Activated CD8-positive, alpha-beta memory T cell treated with anti-CD3 and anti-CD28 coated beads, Interleukin-2, amount 10 ng/mL, durations not matched to agents 7 days and 5 days (primary cell): ENCODE results near the gene PHYKPL. TPM values are rescaled to one million over a fixed set of nuclear protein-coding genes. Genes with fewer than 3 reads are reported as not detected.
"Not testable (repeated sequence)": the region's sequence is repeated elsewhere in the genome, so short reads cannot be mapped to it uniquely, and the experiment has no call there.

Source experiments
- ATAC-seq: fragments of 150-1000 bp; cut with Tn5 transposase; one replicate; pipeline ENCODE4 v1.10.0; 2021; ENCODE audit warnings: moderate library complexity
- CTCF ChIA-PET: fragments of 350-600 bp; sonication (Branson Sonifier 250); formaldehyde crosslinking; loops from one replicate; lab custom pipeline; 2021; ENCODE audit warnings: antibody characterized with exemption; lab: Charles Lee
- DNase-seq: peaks from one replicate; pipeline ENCODE4 v3.0.0-alpha.2; 2020
- H3K27ac Mint-ChIP-seq: one replicate; pipeline ENCODE4 v1.8.0; 2021; ENCODE audit warnings: mild to moderate bottlenecking, mixed read lengths
- H3K27me3 Mint-ChIP-seq: one replicate; pipeline ENCODE4 v1.8.0; 2021; ENCODE audit warnings: mixed read lengths
- H3K36me3 Mint-ChIP-seq: one replicate; pipeline ENCODE4 v1.8.0; 2021; ENCODE audit warnings: mild to moderate bottlenecking, mixed read lengths
- H3K4me1 Mint-ChIP-seq: one replicate; pipeline ENCODE4 v1.8.0; 2021; ENCODE audit warnings: mixed read lengths
- H3K4me3 Mint-ChIP-seq: one replicate; pipeline ENCODE4 v1.8.0; 2021; ENCODE audit warnings: mild to moderate bottlenecking, moderate library complexity, mixed read lengths
- H3K9me3 Mint-ChIP-seq: one replicate; pipeline ENCODE4 v1.8.0; 2022; ENCODE audit warnings: low read depth, mixed read lengths
- total RNA-seq, 2 experiments: library from RNA; stranded (reverse); gene quantifications; one replicate each; pipeline ENCODE4 v1.2.3, GENCODE V29; 2021

PHYKPL gene
- total RNA-seq, 2 experiments from 2014 or later = 117 to 120 TPM

GRCh38 chr5:178234750-178235587, 2.4 kb upstream of the PHYKPL start:
- CTCF ChIA-PET = interaction anchor here (0.6 to 4.3 kb wide), 27 partner anchors 9 to 1315 kb away, joined by 3 to 44 read pairs (median 4); partner anchors contain the start of genes HNRNPAB and RUFY1
- Mint-ChIP-seq H3K36me3 (peaks cover 18% of the 10 kb centered on the region), H3K9me3 (no peaks in the 10 kb centered on the region), H3K4me1 (peaks cover 82% of the 10 kb centered on the region), H3K27ac (peak overlapping the region; percentile 74), H3K4me3 (no peak overlapping the region), H3K27me3 (no peaks in the 10 kb centered on the region)
- DNase-seq (peak; percentile 90), ATAC-seq (peak; percentile 17)

DNA sequence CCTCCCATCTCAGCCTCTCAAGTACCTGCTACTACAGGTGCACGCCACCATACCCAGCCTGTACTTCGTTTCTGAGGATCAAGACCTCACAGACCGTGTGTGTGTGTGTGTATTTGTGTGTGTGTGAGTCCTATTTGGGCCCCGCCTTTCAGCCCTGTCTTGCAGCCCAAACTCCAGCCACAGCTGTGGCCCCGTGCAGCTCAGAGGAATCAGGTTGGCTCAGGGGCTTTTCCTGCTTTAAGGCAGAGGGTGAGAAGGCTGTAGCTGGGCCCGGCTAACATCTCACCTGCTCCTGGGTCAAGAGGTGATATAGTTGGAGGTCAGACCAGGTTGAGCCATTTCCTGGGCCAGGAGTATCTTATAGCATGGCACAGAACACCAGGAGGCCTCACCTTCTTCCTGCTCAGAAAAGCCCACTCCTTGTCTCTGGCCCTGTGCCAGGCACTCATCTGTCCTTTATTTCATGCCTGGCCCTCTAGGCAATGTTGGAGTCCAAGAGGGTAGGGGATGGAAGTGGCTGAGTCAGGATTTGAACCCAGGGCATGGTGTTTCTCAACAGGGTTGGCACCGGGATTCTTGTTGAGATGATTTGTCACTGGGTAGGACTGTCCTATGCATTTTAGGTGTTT, 1.6 kb upstream of the PHYKPL start:
- Mint-ChIP-seq H3K27me3 (no peaks in the 10 kb centered on the region), H3K27ac (peak overlapping the region; percentile 36), H3K4me1 (peaks cover 84% of the 10 kb centered on the region), H3K9me3 (no peaks in the 10 kb centered on the region), H3K36me3 (peaks cover 25% of the 10 kb centered on the region), H3K4me3 (no peak overlapping the region)
- CTCF ChIA-PET = interaction anchor here (0.6 to 4.3 kb wide), 25 partner anchors 8 to 1260 kb away, joined by 3 to 44 read pairs (median 4); partner anchors contain the start of gene HNRNPAB
- DNase-seq (no peak), ATAC-seq (no peak)

DNA sequence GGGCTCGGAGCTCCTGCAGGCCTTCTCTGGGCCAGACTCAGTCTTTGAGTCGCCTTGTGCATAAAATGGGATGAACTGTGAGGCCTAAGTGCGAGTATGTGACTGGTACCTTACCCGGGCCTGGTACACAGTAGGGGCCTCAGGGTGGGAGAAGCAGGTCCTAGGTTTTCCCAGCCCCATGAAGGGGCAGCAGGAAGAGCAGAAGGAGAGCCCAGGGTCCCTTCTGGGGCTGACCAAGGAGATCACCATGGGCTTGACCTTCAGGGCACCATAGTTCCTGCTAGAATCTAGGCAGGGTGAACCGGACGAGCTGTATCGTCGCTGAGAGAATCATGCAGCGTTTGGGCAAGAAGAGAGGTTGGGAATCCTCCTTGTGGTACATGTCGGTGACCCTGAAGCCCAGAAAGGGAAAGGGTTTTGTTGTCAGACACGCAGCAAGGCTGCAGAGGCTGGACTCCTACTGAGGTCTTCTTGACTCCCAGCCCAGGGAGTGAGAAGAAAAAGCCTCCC, 373 bp upstream of the PHYKPL start:
- CTCF ChIA-PET = interaction anchor here (1.1 to 1.7 kb wide), 2 partner anchors 19 to 21 kb away, joined by 3 to 4 read pairs; no protein-coding TSS in a partner anchor
- DNase-seq (no peak), ATAC-seq (no peak)
- peaks cover 36% of the 10 kb centered on the region for H3K36me3 Mint-ChIP-seq
- no peaks in the 10 kb centered on the region for H3K27me3 Mint-ChIP-seq
- H3K4me3 Mint-ChIP-seq = peak overlapping the region; percentile 64
- peaks cover 80% of the 10 kb centered on the region for H3K4me1 Mint-ChIP-seq
- no peaks in the 10 kb centered on the region for H3K9me3 Mint-ChIP-seq
- peak overlapping the region; percentile 85 for H3K27ac Mint-ChIP-seq

- Mint-ChIP-seq H3K4me3 (peak overlapping the region; percentile 76), H3K27me3 (no peaks in the 10 kb centered on the region), H3K27ac (peak overlapping the region; percentile 73), H3K4me1 (peaks cover 77% of the 10 kb centered on the region), H3K36me3 (peaks cover 49% of the 10 kb centered on the region), H3K9me3 (no peaks in the 10 kb centered on the region)
- CTCF ChIA-PET = interaction anchor here (1.0 to 2.4 kb wide), 6 partner anchors 17 to 320 kb away, joined by 3 to 8 read pairs (median 3); partner anchors contain the start of gene HNRNPAB
- no peak for DNase-seq
- ATAC-seq = no peak
Observed at GRCh38 chr5:178231539-178232123, 971 bp downstream of the PHYKPL start.

DNA sequence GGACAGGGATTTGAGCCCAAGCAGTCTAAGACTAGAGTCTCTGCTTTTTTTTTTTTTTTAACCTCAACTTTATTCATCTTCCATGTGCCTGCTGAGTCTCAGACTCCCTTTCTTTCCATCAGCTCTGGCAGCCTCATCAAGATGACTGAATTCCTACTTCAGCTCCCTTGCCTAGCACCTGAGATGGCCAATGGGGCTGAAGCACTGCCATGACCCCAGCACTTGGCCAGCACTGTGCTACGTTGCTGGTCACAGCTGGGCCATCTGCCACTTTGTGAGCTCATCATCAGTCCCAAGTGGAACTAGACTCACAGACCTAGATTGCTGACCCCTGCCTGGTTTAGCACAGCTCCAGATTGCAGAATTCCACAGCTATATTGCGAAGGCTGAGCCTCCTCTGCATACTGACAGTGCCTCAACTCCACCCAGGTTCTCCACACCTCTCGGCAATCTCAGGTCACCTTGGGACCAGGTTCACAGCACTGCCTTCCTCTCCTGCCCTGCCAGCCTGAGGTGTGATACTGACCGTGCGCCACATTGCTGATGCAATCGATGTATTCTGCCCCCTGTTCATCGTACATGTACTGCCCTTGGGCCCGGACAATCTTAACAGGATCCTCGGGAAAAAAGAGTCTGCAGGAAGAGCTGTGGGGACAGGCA, 1.6 kb downstream of the PHYKPL start:
- H3K4me1 Mint-ChIP-seq = peaks cover 73% of the 10 kb centered on the region
- peak overlapping the region; percentile 73 for H3K27ac Mint-ChIP-seq
- DNase-seq (no peak), ATAC-seq (no peak)
- peaks cover 52% of the 10 kb centered on the region for H3K36me3 Mint-ChIP-seq
- CTCF ChIA-PET = interaction anchor here (0.7 to 2.4 kb wide), 7 partner anchors 17 to 321 kb away, joined by 3 to 8 read pairs (median 3); partner anchors contain the start of gene HNRNPAB
- H3K27me3 Mint-ChIP-seq = no peaks in the 10 kb centered on the region
- H3K9me3 Mint-ChIP-seq = no peaks in the 10 kb centered on the region
- H3K4me3 Mint-ChIP-seq = peak overlapping the region; percentile 76

GRCh38 chr5:178229861-178230260, 2.7 kb downstream of the PHYKPL start:
- H3K27ac Mint-ChIP-seq = peak overlapping the region; percentile 21
- no peaks in the 10 kb centered on the region for H3K9me3 Mint-ChIP-seq
- no peaks in the 10 kb centered on the region for H3K27me3 Mint-ChIP-seq
- H3K4me1 Mint-ChIP-seq = peaks cover 62% of the 10 kb centered on the region
- ATAC-seq = no peak
- H3K4me3 Mint-ChIP-seq = peak overlapping the region; percentile 15
- CTCF ChIA-PET = interaction anchor here (2.4 kb wide), 1 partner anchor 26 kb away, joined by 8 read pairs; the partner anchor contains the start of gene HNRNPAB
- peaks cover 56% of the 10 kb centered on the region for H3K36me3 Mint-ChIP-seq
- DNase-seq = no peak

DNA sequence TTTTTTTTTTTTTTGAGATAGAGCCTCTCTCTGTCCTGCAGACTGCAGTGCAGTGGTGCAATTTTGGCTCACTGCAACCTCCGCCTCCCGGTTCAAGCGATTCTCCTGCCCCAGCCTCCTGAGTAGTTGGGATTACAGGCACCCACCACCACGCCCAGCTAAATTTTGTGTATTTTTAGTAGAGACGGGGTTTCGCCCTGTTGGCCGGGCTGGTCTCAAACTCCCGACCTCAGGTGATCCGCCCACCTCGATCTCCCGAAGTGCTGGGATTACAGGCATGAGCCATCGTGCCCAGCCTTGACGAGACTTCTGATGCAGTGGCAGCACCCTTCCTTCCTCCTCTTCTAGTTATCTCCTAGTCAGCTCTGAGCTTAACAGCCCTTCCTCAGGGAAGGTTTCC, 3.5 kb downstream of the PHYKPL start:
- Mint-ChIP-seq H3K36me3 (peaks cover 58% of the 10 kb centered on the region), H3K4me1 (peaks cover 54% of the 10 kb centered on the region)
- ATAC-seq, H3K27me3 Mint-ChIP-seq, H3K27ac Mint-ChIP-seq, H3K4me3 Mint-ChIP-seq, H3K9me3 Mint-ChIP-seq, DNase-seq: not testable (repeated sequence)
- CTCF ChIA-PET = interaction anchor here (0.7 to 0.8 kb wide), 2 partner anchors 15 to 389 kb away, joined by 3 to 4 read pairs; no protein-coding TSS in a partner anchor

DNA sequence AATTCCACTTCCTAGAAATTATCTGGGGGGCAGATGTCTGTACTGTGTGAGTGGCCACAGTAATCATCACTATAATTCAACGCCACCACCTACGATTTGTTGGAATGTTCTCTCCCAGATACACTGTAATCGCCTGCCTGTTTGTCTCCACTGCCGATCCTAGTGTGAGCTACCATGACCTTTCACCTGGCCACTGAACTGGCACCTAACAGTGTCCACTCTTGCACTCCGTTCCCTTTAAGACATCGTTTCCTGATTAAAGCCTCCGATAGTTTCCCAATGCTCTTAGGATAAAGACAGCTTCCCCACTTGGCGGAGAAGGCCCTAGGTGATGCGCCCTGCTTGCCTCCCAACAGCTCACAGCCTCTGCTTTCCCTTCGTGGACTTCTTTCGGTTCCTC, 4.0 kb downstream of the PHYKPL start:
- Mint-ChIP-seq H3K27ac (no peak overlapping the region), H3K9me3 (no peaks in the 10 kb centered on the region), H3K36me3 (peaks cover 59% of the 10 kb centered on the region), H3K27me3 (no peaks in the 10 kb centered on the region), H3K4me1 (peaks cover 50% of the 10 kb centered on the region), H3K4me3 (no peak overlapping the region)
- CTCF ChIA-PET = interaction anchor here (0.8 kb wide), 1 partner anchor 15 kb away, joined by 3 read pairs; no protein-coding TSS in a partner anchor
- no peak for DNase-seq
- no peak for ATAC-seq

- CTCF ChIA-PET = interaction anchor here (1.0 kb wide), 1 partner anchor 12 kb away, joined by 3 read pairs; no protein-coding TSS in a partner anchor
- ATAC-seq = no peak
- Mint-ChIP-seq H3K4me1 (peaks cover 47% of the 10 kb centered on the region), H3K36me3 (peaks cover 64% of the 10 kb centered on the region), H3K4me3 (no peak overlapping the region), H3K27ac (peak overlapping the region; percentile 60), H3K9me3 (no peaks in the 10 kb centered on the region), H3K27me3 (no peaks in the 10 kb centered on the region)
- DNase-seq = no peak
Observed at GRCh38 chr5:178227929-178228328, 4.7 kb downstream of the PHYKPL start.

- CTCF ChIA-PET = interaction anchor here (1.0 kb wide), 1 partner anchor 11 kb away, joined by 3 read pairs; no protein-coding TSS in a partner anchor
- Mint-ChIP-seq H3K27ac (peak overlapping the region; percentile 60), H3K4me3 (no peak overlapping the region), H3K4me1 (peaks cover 46% of the 10 kb centered on the region), H3K36me3 (peaks cover 64% of the 10 kb centered on the region), H3K9me3 (no peaks in the 10 kb centered on the region), H3K27me3 (no peaks in the 10 kb centered on the region)
- no peak for DNase-seq
- ATAC-seq = no peak
Observed at GRCh38 chr5:178227138-178227659, 5.4 kb downstream of the PHYKPL start.

DNA sequence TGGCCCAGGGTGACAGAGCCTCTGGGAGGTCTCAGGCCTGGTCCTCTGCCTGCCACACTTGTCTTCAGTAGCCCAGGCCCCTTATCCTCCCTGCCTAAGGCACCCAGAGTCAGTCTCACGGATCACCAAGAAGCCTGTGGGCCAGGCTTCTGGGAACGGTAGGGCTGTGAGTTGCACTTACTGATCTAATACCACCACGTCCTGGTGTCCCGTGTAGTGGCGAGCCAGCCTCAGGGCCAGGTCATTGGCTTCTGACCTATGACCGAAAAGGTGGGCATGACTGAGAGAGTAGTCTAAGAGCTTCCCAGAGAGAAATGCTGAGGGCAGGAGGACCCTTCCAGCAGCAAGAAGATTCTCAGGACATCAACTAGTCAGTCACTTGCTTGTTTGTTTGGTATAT, 7.4 kb downstream of the PHYKPL start:
- no peaks in the 10 kb centered on the region for H3K9me3 Mint-ChIP-seq
- no peak overlapping the region for H3K4me3 Mint-ChIP-seq
- H3K36me3 Mint-ChIP-seq = peaks cover 58% of the 10 kb centered on the region
- peaks cover 46% of the 10 kb centered on the region for H3K4me1 Mint-ChIP-seq
- H3K27ac Mint-ChIP-seq = no peak overlapping the region
- CTCF ChIA-PET = interaction anchor here (1.8 kb wide), 1 partner anchor 10 kb away, joined by 5 read pairs; no protein-coding TSS in a partner anchor
- no peak for ATAC-seq
- DNase-seq = no peak
- H3K27me3 Mint-ChIP-seq = no peaks in the 10 kb centered on the region

- Mint-ChIP-seq H3K27ac (no peak overlapping the region), H3K4me3 (no peak overlapping the region), H3K36me3 (peaks cover 55% of the 10 kb centered on the region), H3K9me3 (no peaks in the 10 kb centered on the region), H3K27me3 (no peaks in the 10 kb centered on the region), H3K4me1 (peaks cover 38% of the 10 kb centered on the region)
- CTCF ChIA-PET = interaction anchor here (1.8 kb wide), 1 partner anchor 11 kb away, joined by 5 read pairs; no protein-coding TSS in a partner anchor
- no peak for ATAC-seq
- DNase-seq = no peak
Observed at GRCh38 chr5:178224403-178224802, 8.2 kb downstream of the PHYKPL start.
